LHCN-M2 (cell line): Measurements from ENCODE around the gene SLC25A47. TPM values are rescaled to one million over a fixed set of nuclear protein-coding genes. Genes with fewer than 3 reads are reported as not detected.
"Not testable (repeated sequence)": the region's sequence is repeated elsewhere in the genome, so short reads cannot be mapped to it uniquely, and the experiment has no call there.

Experiments used
- DNase-seq: peaks from one replicate; pipeline ENCODE4 v3.0.0-alpha.2; 2012; ENCODE audit warnings: low read depth
- total RNA-seq: library from RNA; depleted of rRNA; stranded (reverse); fragments of >200 nt; gene quantifications from 2 replicates; pipeline ENCODE4 v1.2.3, GENCODE V29; 2014

The SLC25A47 gene
- total RNA-seq, 1 experiment from 2014 or later: not detected

GRCh38 chr14:100342826-100343225, 19.7 kb downstream of the SLC25A47 start:
- DNase-seq: not testable (repeated sequence)

DNA sequence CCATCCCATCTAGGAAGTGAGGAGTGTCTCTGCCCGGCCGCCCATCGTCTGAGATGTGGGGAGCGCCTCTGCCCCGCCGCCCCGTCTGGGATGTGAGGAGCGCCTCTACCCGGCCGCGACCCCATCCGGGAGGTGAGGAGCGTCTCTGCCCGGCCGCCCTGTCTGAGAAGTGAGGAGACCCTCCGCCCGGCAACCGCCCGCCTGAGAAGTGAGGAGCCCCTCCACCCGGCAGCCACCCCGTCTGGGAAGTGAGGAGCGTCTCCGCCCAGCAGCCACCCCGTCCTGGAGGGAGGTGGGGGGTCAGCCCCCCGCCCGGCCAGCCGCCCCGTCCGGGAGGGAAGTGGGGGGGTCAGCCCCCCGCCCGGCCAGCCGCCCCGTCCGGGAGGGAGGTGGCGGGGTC, 21.5 kb downstream of the SLC25A47 start:
- DNase-seq: not testable (repeated sequence)

DNA sequence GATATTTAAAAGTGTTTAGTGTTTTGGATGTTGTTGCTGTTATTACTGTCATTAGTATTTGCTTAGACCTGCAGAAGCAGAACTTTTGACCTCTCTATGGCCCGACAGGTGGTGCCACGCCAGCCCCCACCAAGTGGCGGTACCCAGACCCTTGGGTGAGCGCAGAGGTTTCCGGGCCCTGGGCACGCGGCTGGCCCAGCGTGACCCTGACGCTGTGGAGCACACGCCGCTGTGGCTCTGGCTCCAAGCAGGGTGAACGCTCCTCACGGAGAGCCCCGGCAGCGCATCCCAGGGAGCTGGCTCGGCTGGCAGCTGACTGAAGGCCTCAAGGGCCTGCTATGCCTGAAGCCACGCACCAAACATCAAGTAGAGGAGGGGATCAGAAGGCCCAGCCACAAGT, 22.6 kb downstream of the SLC25A47 start:
- no peak for DNase-seq

DNA sequence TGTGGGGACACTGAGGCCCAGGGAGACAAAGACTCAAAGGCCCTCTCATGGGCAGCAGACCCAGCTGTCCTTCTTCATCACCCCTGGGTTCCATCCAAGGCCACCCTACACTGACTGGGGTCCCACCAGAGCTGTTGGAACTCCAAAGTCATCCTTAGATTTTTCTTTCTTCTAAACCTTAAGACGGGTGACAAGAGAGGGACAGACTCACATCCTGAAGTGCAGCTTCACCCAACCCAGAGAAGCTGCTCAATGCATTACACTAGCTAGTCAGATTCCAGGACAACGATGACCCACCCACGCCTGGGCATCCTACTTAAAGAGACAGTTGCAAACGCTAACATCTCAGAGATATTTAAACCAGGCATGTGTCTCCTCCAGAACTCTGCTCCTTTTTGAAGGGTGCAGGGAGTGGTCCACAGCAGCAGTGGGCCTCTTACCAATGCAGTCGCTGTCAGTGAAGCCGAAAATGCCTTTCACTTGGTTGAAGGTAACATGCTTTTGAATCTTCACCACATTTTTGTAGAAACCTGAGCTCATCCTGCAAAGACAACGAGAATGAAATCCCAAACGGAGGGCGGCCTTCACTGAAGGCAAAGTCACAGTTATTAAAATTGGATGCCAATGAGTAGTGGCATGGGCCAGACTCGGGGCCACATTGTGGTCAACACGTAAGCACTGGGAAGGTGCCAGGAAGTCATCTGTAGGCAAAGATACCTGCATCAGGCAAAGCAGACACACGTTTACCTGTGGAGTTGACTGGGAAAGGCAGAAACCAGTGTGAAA, 23.4 kb downstream of the SLC25A47 start:
- DNase-seq: no peak

GRCh38 chr14:100348253-100348729, 25.2 kb downstream of the SLC25A47 start:
- DNase-seq: no peak

DNA sequence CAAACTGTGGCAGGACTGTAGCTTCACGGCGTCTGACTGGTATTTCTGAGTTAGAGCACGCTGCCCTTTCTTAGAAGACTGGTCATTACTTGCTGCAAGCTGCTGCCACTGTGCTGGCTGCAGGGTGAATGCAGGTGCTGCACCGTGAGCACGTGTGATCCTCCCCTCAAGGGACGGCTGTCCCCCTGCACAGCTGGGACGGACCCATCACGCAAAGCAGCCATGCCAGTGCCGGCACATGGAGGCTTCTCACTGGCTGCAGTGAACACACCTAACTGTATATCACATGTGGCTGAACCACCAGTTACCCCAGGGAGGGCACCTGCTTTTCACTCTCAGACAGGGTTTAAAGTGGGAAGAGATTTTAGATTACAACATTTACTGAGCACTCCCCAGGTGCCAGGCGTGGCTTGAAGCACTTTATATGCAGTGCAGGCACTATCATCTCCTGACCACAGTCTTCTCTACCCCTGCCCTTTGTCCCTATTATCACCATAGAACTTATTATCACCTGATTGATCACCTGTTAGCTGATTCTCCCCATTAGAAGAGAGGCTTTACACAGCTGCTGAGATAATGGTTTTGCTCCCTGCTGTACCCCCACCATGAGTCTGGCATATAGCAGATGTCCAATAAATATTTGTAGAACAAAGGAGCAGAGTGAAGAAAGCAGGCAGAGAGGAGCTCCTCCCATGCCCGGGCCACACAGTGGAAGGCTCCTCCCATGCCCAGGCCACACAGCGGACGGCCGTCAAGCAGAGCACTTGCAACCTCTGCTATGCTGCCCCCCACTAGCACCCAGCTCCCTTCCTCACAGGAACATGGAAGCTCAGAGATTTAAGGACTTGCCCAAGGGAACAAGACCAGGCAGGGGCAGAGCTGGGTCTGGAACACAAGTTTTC, 25.9 kb downstream of the SLC25A47 start:
- no peak for DNase-seq

DNA sequence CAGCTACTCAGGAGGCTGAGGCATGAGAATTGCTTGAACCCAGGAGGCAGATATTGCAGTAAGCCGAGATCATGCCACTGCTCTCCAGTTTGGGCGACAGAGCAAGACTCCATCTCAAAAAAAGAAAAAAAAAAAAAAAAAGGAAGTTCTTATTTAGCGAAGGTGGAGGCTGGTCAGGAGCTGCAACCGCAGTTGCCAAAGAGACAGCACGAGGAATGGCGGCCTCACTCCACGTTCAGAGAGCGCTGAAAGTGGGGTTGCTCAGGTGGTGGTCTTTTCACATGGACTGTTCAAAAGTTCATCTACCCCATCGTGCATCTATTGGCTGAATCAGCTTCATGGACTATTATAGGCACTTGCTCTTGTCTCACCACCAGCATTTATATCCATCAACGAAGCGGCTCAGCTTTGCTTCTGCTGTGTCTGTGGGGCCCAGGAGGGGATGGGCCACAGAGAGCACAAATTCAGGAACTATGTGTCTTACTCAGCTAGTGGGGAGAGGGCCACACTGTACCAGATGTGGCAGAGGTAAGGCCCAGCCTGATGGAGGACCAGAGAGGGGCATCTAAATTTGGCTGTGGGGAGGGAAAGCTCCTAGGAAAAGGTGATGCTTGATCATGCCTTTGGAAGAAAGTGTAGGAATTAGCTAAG, 27.3 kb downstream of the SLC25A47 start:
- no peak for DNase-seq

GRCh38 chr14:100350986-100351385, 27.8 kb downstream of the SLC25A47 start:
- DNase-seq: no peak

DNA sequence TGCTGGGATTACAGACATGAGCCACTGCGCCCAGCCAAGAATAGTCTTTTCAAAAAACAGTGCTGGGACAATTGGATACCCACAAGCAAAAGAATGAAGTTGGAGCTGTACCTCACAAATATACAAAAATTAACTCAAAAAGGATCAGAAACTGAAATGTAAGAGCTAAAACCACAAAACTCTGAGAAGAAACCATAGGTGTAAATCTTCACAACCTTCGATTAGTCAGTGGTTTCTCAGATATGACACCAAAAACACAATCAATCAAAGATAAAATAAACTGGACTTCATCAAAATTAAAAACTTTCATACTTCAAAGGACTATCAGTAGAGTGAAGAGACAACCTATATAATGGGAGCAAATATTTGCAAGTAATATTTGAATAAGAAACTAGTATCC, 35.3 kb downstream of the SLC25A47 start:
- DNase-seq: no peak

- no peak for DNase-seq
Observed at GRCh38 chr14:100359111-100359510, 36.0 kb downstream of the SLC25A47 start.

DNA sequence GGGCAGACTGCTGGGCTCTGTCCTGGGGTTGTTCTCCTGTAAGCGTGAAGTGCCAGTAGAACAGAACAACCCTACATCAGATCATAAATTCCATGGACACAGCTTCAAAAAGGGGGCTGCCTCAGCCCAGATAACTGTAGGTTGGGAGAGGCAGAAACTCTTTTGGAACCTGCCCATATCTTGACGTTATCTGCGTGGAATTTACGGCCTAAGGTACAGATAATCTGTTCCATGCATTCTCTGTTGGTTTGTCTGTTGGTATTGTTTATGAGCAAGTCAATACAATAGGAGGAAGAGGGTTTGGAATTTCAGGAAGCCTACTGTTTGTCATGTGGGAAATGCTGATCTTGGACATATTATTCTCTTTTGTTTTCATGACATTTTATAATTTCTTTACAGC, 36.7 kb downstream of the SLC25A47 start:
- DNase-seq: no peak

DNA sequence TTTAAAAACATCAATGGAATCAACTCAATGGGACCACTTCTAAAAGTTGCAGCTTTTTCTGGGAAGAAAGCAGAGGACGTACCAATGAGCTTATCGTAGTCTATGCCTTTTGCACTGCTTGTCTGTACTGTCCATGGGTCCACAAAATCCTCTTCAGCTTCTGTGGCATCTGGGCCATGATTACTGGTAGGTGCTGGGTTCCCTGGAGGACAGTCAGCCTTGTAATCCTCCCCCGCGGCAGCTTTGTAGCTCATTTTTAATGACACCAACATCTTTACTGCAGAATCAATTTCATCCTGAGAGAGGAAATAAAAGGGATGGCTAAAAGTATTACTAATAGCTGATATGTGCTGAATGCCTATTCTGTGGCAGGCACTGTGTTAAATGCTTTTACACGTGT, 38.5 kb downstream of the SLC25A47 start:
- no peak for DNase-seq

- no peak for DNase-seq
Observed at GRCh38 chr14:100362311-100362927, 39.3 kb downstream of the SLC25A47 start.

DNA sequence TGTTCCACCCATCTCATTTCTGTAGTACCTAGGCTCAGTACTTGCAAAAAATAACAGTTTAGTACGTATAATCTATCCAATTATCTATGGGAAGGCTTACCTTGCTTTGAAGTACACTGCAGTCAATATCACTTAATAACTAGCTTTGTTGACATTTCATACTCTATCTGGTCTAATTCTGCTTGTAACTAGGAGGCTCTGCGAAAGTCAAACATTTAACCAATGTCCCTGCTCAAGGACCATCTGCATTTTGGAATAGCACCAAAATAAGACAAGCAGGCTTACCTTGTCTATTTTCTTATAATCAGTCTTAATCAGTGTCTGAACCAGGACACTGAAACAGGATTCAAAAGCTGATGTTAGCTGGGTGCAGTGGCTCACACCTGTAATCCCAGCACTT, 39.9 kb downstream of the SLC25A47 start:
- no peak for DNase-seq

- DNase-seq: no peak
Observed at GRCh38 chr14:100364403-100364802, 41.3 kb downstream of the SLC25A47 start.

DNA sequence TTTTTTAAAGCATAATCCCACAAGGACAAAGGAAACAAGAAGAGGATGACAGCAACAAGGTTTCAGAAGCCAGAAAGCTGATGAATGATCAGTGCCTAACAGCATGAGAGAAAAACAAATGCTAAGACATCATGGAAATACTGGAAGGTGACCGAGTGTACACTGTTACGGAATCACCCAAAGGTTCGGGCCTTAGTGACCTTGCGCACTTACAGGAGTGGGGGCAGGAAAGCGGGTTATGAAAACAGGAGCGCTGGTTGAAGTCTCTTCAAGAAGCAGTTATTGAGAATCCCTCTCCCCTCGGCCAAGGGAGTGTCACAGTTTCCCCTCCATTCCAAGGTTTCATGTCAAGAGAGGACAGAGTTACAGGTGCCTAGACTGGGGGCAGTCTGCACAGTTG, 42.6 kb downstream of the SLC25A47 start:
- no peak for DNase-seq

DNA sequence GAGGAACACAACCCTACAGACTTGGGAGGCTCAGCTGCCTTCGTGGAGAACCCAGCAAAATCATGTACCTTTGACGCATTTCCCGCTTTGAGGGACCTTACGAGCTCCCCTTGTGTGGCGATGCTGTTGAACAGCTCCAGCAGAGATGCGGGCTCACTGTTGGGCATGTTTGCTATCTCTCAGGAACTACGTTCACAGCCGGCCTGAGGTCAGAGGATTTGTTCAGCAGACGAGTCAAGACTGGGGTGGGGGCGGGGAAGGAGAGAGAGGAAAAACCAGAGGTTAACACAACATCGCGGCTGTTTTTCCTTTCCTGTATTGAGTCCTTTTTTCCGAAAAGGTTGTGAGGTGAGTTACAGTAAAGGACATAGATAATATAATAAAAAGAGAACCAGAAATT, 45.9 kb downstream of the SLC25A47 start:
- no peak for DNase-seq

DNA sequence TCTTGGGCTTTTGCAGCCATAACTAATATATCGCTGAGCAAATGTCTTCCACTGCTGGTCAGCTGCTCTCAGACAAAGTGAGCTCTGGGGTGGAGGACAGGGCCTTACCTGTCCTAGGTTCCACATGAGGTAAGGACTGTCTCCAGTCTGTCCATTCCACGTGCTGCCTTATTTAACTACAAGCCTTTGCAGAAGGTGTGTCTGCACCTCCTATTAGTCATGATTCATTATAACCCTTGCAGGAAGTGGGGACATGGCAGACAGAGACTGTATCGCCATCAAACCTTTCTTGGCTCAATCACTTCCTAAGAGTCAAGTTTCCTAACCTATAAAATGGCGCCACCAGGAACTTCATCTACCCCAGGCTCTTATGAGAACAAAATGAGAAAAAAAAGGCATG, 46.9 kb downstream of the SLC25A47 start:
- no peak for DNase-seq

- no peak for DNase-seq
Observed at GRCh38 chr14:100371773-100372172, 48.6 kb downstream of the SLC25A47 start.

- no peak for DNase-seq
Observed at GRCh38 chr14:100372357-100373048, 49.4 kb downstream of the SLC25A47 start.

- no peak for DNase-seq
Observed at GRCh38 chr14:100374270-100374669, 51.1 kb downstream of the SLC25A47 start.
